Neural cell (in vitro differentiated cells): ENCODE results near the gene RANGAP1. TPM values are rescaled to one million over a fixed set of nuclear protein-coding genes. Genes with fewer than 3 reads are reported as not detected.
"Not testable (repeated sequence)": the region's sequence is repeated elsewhere in the genome, so short reads cannot be mapped to it uniquely, and the experiment has no call there.

ENCODE experiments used
- H2AFZ ChIP-seq: fragments of 200-600, 300-800 bp; sonication (generic), shearing (Covaris generic); 2 replicates; pipeline ENCODE4 v1.6.0; 2014; ENCODE audit warnings: low read depth, mild to moderate bottlenecking, antibody characterized with exemption, low read length, moderate library complexity
- H3F3A ChIP-seq: fragments of 200-600 bp; shearing (Covaris generic); 2 replicates; pipeline ENCODE4 v1.6.1; 2016; ENCODE audit warnings: mild to moderate bottlenecking, moderate library complexity, mixed read lengths, antibody characterized with exemption, low read length; ENCODE audit not compliant: insufficient read depth, poor library complexity, severe bottlenecking
- H3K27ac ChIP-seq: fragments of 200-600, 300-800 bp; sonication (generic), shearing (Covaris generic); 2 replicates; pipeline ENCODE4 v1.5.1; 2014; ENCODE audit warnings: mild to moderate bottlenecking, low read length, moderate library complexity
- H3K27me3 ChIP-seq: fragments of 300-800, 200-600 bp; sonication (generic), shearing (Covaris generic); 2 replicates; pipeline ENCODE4 v1.6.0; 2014; ENCODE audit warnings: mild to moderate bottlenecking, low read depth, low read length, moderate library complexity; ENCODE audit not compliant: insufficient read depth
- H3K36me3 ChIP-seq: fragments of 300-800, 200-600 bp; sonication (generic), shearing (Covaris generic); 2 replicates; pipeline ENCODE4 v1.5.1; 2014; ENCODE audit warnings: mild to moderate bottlenecking, antibody characterized with exemption, low read length, moderate library complexity; ENCODE audit not compliant: insufficient read depth
- H3K4me2 ChIP-seq: fragments of 300-800, 200-600 bp; sonication (generic), shearing (Covaris generic); 2 replicates; pipeline ENCODE4 v1.6.0; 2014; ENCODE audit warnings: mild to moderate bottlenecking, low read length
- H3K4me3 ChIP-seq: fragments of 300-800, 200-600 bp; sonication (generic), shearing (Covaris generic); 2 replicates; pipeline ENCODE4 v1.5.1; 2014; ENCODE audit warnings: mild to moderate bottlenecking, low read length, moderate library complexity
- H3K79me2 ChIP-seq: fragments of 200-600 bp; shearing (Covaris generic); replicated peaks from 2 replicates; pipeline ENCODE4 v1.6.0; 2014; ENCODE audit warnings: mild to moderate bottlenecking, low read length, moderate library complexity; ENCODE audit not compliant: insufficient read depth
- H3K9ac ChIP-seq: fragments of 300-800, 200-600 bp; sonication (generic), shearing (Covaris generic); 2 replicates; pipeline ENCODE4 v1.6.1; 2016; ENCODE audit warnings: mild to moderate bottlenecking, low read length, mixed read lengths
- H3K9me2 ChIP-seq: fragments of 200-600 bp; shearing (Covaris generic); 2 replicates; pipeline ENCODE4 v1.6.1; 2016; ENCODE audit warnings: mild to moderate bottlenecking, low read length, mixed read lengths; ENCODE audit not compliant: insufficient read depth
- H3K9me3 ChIP-seq: fragments of 200-600, 300-800 bp; sonication (generic), shearing (Covaris generic); 2 replicates; pipeline ENCODE4 v1.6.1; 2016; ENCODE audit warnings: mild to moderate bottlenecking, mixed run types, low read length, moderate library complexity, mixed read lengths
- H4K20me1 ChIP-seq: fragments of 200-600 bp; shearing (Covaris generic); 2 replicates; pipeline ENCODE4 v1.6.1; 2016; ENCODE audit warnings: mild to moderate bottlenecking, mixed run types; ENCODE audit not compliant: insufficient read depth
- EP300 ChIP-seq: fragments of 450-650 bp; conservative IDR thresholded peaks from 2 replicates; pipeline ENCODE4 v1.6.1; 2014; ENCODE audit warnings: antibody characterized with exemption, mild to moderate bottlenecking, moderate library complexity; ENCODE audit not compliant: poor library complexity, severe bottlenecking
- EZH2 ChIP-seq: fragments of 200-600, 300-800 bp; shearing (Covaris generic), sonication (generic); IDR thresholded peaks from 2 replicates; pipeline ENCODE4 v1.6.1; 2014; ENCODE audit warnings: antibody characterized with exemption, low read length, borderline replicate concordance, mild to moderate bottlenecking; ENCODE audit not compliant: insufficient read depth, poor library complexity, severe bottlenecking
- MXI1 ChIP-seq: fragments of 450-650 bp; conservative IDR thresholded peaks from 2 replicates; pipeline ENCODE4 v1.6.1; 2014; ENCODE audit warnings: antibody characterized with exemption, mild to moderate bottlenecking; ENCODE audit not compliant: poor library complexity, severe bottlenecking
- POLR2AphosphoS5 ChIP-seq: IDR thresholded peaks from 2 replicates; pipeline ENCODE4 v1.6.1; 2012
- RAD21 ChIP-seq: fragments of 450-650 bp; conservative IDR thresholded peaks from 2 replicates; pipeline ENCODE4 v1.6.1; 2014; ENCODE audit warnings: antibody characterized with exemption, mild to moderate bottlenecking, moderate library complexity
- REST ChIP-seq: IDR thresholded peaks from 2 replicates; pipeline ENCODE4 v1.6.1; 2012; ENCODE audit warnings: borderline replicate concordance
- SMC3 ChIP-seq: fragments of 450-650 bp; conservative IDR thresholded peaks from 2 replicates; pipeline ENCODE4 v1.6.1; 2014; ENCODE audit warnings: antibody characterized with exemption, mild to moderate bottlenecking, moderate library complexity; ENCODE audit not compliant: poor library complexity
- TAF1 ChIP-seq: IDR thresholded peaks from 2 replicates; pipeline ENCODE4 v1.6.1; 2012; ENCODE audit warnings: low read depth
- polyA plus RNA-seq: library from polyadenylated mRNA; depleted of rRNA; stranded (reverse); fragments of >200 nt; gene quantifications from 2 replicates; pipeline ENCODE4 v1.2.3, GENCODE V29; 2014
- TF ChIP-seq, protein P1 (sequence below): fragments of 450-650 bp; IDR thresholded peaks from 2 replicates; pipeline ENCODE4 v1.5.1; 2014; ENCODE audit warnings: antibody characterized with exemption, mild to moderate bottlenecking, moderate library complexity; ENCODE audit not compliant: poor library complexity, severe bottlenecking

RANGAP1 gene
- polyA plus RNA-seq, 1 donor from 2014 or later: 48.6 TPM

- H3K4me2 ChIP-seq: no peak overlapping the region
- H2AFZ ChIP-seq: no peak overlapping the region
- no peak overlapping the region for H3K9ac ChIP-seq
- no peak for TF ChIP-seq SMC3
- TF ChIP-seq MXI1: no peak
- TF ChIP-seq EP300: no peak
- TF ChIP-seq, protein P1, sequence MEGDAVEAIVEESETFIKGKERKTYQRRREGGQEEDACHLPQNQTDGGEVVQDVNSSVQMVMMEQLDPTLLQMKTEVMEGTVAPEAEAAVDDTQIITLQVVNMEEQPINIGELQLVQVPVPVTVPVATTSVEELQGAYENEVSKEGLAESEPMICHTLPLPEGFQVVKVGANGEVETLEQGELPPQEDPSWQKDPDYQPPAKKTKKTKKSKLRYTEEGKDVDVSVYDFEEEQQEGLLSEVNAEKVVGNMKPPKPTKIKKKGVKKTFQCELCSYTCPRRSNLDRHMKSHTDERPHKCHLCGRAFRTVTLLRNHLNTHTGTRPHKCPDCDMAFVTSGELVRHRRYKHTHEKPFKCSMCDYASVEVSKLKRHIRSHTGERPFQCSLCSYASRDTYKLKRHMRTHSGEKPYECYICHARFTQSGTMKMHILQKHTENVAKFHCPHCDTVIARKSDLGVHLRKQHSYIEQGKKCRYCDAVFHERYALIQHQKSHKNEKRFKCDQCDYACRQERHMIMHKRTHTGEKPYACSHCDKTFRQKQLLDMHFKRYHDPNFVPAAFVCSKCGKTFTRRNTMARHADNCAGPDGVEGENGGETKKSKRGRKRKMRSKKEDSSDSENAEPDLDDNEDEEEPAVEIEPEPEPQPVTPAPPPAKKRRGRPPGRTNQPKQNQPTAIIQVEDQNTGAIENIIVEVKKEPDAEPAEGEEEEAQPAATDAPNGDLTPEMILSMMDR: no peak
- no peak for TF ChIP-seq TAF1
- no peak for TF ChIP-seq REST
- no peak for TF ChIP-seq RAD21
- no peak for TF ChIP-seq POLR2AphosphoS5
- no peak for TF ChIP-seq EZH2
- no peaks in the 10 kb centered on the region for H3K9me2 ChIP-seq
- H3K79me2 ChIP-seq: no peaks in the 10 kb centered on the region
- peaks cover 7% of the 10 kb centered on the region for H3K36me3 ChIP-seq
- H3K4me3 ChIP-seq: no peak overlapping the region
- no peaks in the 10 kb centered on the region for H4K20me1 ChIP-seq
- H3K27me3 ChIP-seq: no peaks in the 10 kb centered on the region
- no peaks in the 10 kb centered on the region for H3K9me3 ChIP-seq
- no peak overlapping the region for H3K27ac ChIP-seq
- no peaks in the 10 kb centered on the region for H3F3A ChIP-seq
Measured at GRCh38 chr22:41261541-41262249, 24.3 kb downstream of the RANGAP1 start.

- Histone ChIP-seq H3K27ac (no peak overlapping the region), H4K20me1 (no peaks in the 10 kb centered on the region), H3K36me3 (peaks cover 7% of the 10 kb centered on the region), H3K4me2 (no peak overlapping the region), H3K9ac (no peak overlapping the region), H3K27me3 (no peaks in the 10 kb centered on the region), H3K9me3 (no peaks in the 10 kb centered on the region), H3K9me2 (no peaks in the 10 kb centered on the region), H3K79me2 (no peaks in the 10 kb centered on the region), H3F3A (no peaks in the 10 kb centered on the region), H3K4me3 (no peak overlapping the region), H2AFZ (no peak overlapping the region)
- no peak for TF ChIP-seq EZH2
- TF ChIP-seq SMC3: no peak
- TF ChIP-seq RAD21: no peak
- no peak for TF ChIP-seq MXI1
- TF ChIP-seq REST: no peak
- no peak for TF ChIP-seq TAF1
- TF ChIP-seq POLR2AphosphoS5: no peak
- no peak for TF ChIP-seq EP300
- TF ChIP-seq, protein P1: no peak
Measured at GRCh38 chr22:41260871-41261270, 25.1 kb downstream of the RANGAP1 start.

DNA sequence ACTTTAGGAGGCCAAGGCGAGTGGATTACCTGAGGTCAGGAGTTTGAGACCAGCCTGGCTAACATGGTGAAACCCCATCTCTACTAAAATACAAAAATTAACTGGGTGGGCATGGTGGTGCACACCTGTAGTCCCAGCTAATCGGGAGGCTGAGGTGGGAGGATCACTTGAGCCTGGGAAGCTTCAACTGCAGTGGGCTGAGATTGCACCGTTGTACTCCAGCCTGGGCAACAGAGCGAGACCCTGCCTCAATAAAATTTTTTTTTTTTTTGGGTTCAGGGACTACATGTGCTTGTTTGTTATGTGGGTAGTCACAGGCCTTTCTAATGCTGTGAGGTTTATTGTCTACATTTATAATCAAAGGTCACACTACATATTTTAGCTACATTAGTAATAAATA lies 26.2 kb downstream of the RANGAP1 start:
- not testable (repeated sequence) for H3F3A ChIP-seq, H3K27me3 ChIP-seq, H3K4me2 ChIP-seq, H3K9me3 ChIP-seq, H3K79me2 ChIP-seq, H3K9me2 ChIP-seq, H2AFZ ChIP-seq, H4K20me1 ChIP-seq, H3K9ac ChIP-seq, H3K36me3 ChIP-seq, H3K27ac ChIP-seq, H3K4me3 ChIP-seq
